Umbilical cord (tissue), 2 donors: ENCODE data around the gene DIRAS3. TPM values are rescaled to one million over a fixed set of nuclear protein-coding genes. Genes with fewer than 3 reads are reported as not detected.
"Not testable (repeated sequence)": the region's sequence is repeated elsewhere in the genome, so short reads cannot be mapped to it uniquely, and the experiment has no call there.

Experiments
- DNase-seq: peaks from one replicate; pipeline ENCODE4 v3.0.0-alpha.2; 2015; ENCODE audit warnings: low spot score
- total RNA-seq: library from RNA; depleted of rRNA; stranded (reverse); fragments of >200 nt; gene quantifications from one replicate; pipeline ENCODE4 v1.2.3, GENCODE V29; 2014; ENCODE audit warnings: low replicate concordance; ENCODE audit not compliant: insufficient read depth

DIRAS3 gene
- total RNA-seq = 2.9 TPM

DNA sequence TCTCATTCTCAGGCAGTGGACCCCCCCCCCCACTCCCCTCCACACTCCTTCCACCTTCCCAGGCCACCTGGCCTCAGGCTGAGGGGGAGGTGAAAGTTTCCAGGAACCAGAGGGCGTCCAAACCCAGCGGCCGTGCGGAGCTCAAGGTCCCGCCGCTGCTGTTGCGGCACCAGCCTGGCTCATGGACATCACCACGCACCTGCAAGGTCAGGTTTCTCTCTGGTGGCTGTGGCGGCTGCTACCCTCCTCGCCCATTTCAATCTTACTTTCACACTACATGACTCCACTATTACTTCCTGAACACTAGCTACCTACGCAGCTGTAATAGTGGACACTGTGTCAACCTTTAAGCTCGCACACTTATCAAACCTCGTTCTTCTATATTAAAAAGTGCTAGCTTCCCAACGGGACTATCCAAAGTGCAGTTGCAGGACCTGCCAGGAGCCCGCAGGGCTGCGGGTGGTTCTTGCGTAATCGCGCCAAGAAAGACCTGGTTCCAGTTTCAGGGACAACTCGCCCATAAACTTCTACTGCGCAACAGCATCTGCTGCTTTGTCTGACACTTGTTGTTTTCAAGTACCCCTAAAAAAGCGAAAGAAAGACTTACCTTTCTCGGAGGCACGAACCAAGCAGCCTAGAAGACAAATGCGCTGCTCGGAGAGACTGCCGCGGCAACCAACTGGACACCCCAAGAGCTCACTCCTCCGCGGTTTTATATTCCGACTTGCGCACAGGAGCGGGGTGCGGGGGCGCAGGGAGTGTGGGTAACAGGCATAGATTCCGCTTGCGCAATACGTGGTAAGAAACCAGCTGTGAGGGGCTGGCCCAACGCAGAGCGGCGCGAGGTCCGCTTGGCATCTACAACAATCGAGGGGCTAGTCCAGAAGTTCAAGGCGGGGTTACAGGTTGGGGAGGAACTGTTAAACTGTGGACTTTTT is at the start of gene DIRAS3:
TSS of gene DIRAS3 (minus strand) at position 687 of the 938 bp plus-strand sequence. CDS start 3,330 bp downstream, outside the sequence.
- DNase-seq = peak; percentile 2

GRCh38 chr1:68093737-68094136 is 43.3 kb upstream of the DIRAS3 start:
- DNase-seq = no peak

DNA sequence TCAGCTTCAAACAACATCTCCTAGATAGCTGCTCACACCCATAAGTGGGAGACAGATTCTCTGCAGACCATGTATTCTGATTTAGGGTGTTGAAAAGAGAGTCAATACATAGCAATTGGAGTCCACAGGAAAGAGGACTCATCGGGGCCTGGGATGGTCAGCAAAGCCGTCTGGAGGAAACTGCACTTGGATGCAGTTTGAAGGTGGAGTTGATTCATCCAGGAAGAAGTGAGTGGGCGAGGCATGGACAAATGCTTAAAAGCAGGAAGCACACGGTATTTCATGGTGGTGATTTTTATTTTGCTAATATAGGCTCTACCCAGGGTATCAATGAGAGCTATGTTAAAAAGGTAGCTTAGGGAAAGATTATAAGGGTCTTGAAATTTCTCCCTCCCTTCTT is 36.8 kb upstream of the DIRAS3 start:
- no peak for DNase-seq

DNA sequence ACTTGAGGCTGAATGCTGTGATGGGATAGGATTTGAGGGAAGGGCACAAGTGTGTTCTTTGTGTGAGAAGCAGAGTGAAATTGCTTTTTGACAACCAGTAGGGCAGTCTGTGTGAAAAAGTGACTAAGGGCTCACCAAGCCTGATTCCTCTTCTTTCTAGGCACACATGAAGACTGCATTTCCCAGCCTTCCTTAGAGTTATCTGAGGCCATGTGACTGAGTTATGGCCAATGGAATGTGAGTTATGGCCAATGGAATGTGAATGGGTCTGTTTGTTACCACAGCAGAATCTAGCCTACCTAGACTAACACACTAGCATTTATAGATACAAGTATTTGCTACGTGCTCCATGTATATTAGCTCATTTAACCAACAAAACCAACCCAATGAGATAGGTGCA is 35.3 kb upstream of the DIRAS3 start:
- no peak for DNase-seq

DNA sequence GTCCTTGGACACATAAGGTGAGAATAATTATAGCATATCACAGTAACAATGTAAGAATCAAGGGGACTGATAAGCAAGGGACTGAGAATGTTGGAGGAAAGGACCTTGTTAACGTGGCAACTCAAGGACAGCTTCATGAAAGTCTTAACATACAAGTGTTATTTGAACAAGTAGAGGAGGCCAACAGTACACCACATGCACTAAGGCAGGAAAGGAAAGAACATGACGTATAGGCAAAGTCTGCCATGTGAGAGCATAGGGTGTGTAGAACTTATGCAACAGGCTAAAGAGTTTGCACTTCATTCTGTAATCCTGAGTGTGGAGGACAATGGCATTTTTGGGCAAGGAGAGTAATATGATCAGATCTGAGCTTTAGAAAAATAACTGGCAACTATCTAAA is 33.3 kb upstream of the DIRAS3 start:
- DNase-seq = no peak

- DNase-seq = no peak
Observed at GRCh38 chr1:68081775-68082283, 31.4 kb upstream of the DIRAS3 start.

DNA sequence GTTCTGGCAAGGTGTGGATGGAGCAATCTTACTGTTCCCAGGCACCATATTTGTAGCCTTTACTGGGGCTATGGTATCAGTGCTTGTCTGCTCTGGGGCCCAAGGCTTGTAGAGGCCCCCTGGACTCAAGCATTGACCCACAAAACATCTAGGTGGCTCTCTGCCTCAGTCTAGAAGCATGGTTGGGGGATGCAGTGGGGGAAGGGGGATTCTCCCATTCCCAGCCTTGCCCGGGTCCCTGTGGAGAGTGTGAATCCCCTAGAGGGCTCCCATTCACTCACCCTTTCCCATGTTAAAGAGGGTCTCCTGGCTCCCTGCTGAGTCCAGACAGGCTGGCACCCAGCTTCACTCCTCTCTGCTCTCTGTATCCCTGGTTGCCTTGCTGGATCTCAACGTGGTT is 28.2 kb upstream of the DIRAS3 start:
- no peak for DNase-seq

- DNase-seq = no peak
Observed at GRCh38 chr1:68074472-68074871, 24.0 kb upstream of the DIRAS3 start.

DNA sequence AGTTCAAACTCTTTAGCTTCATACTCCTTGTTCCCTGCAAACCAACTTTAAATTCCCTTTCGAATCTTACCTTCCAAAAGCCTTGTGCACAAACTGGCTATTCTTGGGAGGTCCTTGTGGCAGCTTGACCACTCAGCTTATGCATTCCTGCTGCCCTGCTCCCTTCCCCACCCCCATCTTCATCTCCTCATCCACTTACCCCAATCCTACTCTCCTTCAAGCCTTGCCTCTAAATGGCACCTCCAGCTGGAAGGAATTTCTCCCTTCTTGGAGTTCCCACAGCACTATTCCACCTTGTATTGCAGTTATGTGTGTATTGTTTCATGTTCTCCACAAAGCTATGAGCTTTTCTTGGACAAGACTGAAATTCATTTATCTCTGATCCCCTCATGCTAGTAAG is 15.3 kb upstream of the DIRAS3 start:
- DNase-seq = no peak

DNA sequence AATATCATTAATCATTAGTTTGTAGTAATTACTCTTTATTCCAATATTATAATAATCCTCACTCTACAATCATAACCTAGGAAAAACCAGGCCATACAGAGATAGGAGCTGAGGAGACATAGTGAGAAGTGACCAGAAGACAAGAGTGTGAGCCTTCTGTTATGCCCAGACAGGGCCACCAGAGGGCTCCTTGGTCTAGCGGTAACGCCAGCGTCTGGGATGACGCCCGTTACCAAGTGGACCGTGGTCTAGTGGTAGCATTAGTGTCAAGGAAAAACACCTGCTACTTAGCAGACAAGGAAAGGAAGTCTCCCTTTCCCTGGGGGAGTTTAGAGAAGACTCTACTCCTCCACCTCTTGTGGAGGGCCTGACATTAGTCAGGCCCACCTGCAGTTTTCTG is 7.6 kb upstream of the DIRAS3 start:
- not testable (repeated sequence) for DNase-seq

GRCh38 chr1:68057564-68057963 is 7.1 kb upstream of the DIRAS3 start:
- no peak for DNase-seq

DNA sequence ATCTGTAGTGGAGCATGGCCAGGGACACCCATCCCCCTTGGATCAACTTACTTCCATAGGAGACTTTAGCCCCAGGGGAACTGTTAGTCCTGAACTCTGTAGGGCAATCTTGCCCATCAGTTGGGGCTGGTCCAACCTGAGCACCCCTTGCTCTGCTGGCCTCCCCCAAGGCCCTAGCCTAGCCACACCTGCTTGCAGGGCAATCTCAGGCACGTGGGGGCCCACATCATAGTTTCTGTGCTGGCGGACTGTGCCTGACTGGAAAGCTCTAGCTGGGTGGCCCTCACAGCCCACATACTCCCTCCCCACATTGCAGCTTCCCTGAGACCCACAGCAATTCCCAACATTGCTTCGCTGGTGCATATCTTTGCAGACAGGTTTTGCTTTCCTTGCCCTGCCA is 6.6 kb upstream of the DIRAS3 start:
- no peak for DNase-seq

GRCh38 chr1:68051475-68051874 is 1.0 kb upstream of the DIRAS3 start:
- peak; percentile 71 for DNase-seq

DNA sequence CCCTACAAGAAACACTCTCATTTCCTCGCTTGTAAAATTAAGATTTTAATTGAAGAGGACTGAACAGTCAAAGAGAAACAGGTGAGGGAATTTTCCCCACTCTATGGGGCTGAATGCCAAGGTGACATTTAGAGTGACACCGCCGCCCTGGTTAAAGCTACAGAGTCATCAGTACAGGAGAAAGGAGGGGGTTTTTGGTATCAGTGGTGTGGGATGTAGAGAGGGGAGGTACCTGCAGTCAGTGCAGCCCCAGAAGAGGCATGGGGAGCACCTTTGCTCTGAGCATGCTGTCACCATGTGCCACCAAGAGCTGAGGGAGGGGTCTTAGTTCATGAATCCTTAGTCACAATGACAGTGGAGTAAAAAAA is 2.8 kb downstream of the DIRAS3 start:
- no peak for DNase-seq

DNA sequence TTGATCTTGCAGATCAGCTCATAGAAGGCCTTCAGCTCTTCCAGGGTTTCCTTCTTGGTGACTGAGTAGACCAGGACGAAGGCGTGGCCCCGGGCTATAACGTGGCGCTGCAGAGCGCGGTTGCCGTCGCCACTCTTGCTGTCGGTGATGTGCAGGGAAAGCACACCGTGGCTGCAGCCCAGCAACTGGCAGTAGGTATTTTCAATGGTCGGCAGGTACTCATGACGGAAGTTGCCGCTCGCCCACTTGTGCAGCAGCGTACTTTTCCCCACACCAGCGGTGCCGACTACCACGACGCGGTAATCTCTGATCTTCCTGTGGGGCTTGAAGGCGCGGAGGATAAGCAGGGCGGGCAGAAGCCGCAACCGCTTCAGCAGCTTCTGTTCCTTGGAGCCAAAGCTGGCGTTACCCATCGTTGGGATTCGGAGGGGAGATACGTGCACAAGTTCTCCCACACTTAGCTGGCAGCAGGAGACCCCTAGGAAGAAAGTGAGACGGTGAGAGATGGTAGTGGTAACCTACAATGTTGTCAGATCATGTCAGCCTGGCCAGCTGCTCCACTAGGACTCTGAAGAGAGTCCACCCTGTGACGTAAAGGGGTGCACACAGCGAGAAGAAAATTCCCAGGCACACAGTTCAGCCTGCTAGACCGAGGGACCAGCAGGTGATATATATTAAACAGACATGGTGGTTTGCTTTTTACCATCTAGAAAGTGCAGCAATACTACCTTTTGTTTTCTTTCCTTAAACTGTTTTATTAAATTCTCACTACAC is 3.4 kb downstream of the DIRAS3 start:
- no peak for DNase-seq

GRCh38 chr1:68046423-68046822 is 4.0 kb downstream of the DIRAS3 start:
- no peak for DNase-seq

- no peak for DNase-seq
Observed at GRCh38 chr1:68045511-68046180, 4.8 kb downstream of the DIRAS3 start.

DNA sequence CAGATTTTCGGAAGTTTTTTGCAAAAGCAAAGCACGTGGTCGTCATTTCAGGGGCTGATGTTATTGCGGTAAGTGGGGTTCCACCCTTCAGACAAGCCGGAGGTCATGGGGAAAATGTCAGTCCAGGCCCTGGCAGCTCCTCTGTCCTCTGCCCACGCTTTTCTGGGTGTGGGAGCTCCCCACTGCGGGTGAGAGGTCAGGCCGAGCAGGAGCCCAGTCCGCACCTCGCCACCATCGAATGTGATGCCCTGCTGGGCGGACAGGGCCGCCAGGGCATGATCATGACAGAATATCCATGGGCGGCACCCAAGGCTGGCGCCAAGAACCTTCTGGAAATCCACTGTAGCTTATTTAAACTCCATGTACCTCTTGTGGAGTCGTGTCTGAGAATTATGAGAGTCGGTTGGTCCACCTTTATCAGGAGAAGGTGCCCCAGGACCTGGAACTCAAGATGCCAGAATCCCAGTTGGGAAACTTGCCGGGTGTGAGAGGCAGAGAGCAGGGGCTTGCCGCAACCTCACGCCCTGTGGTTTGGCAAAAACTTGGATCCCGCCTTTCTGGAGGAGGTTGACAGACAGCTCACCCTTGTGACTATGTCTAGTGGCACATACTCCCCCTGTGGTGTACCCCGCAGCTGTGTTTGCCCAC is 6.9 kb downstream of the DIRAS3 start:
- DNase-seq = no peak

DNA sequence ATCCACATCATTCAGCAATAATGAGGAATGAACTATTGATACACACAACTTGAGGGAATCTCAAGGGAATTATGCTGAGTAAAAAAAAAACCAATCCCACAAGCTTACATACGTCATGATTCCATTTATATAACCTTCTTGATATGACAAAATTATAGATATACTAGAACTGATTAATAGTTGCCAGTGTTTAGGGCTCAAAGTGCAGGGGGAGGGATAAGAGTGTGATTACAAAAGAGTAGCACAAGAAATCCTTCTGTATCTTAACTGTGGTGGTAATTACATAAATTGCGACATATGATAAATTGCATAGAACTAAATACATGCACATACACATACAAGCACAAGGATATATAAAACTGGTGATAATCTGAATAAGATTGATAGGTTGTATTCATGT is 13.5 kb downstream of the DIRAS3 start:
- no peak for DNase-seq

- DNase-seq = no peak
Observed at GRCh38 chr1:68029444-68029843, 21.0 kb downstream of the DIRAS3 start.

DNA sequence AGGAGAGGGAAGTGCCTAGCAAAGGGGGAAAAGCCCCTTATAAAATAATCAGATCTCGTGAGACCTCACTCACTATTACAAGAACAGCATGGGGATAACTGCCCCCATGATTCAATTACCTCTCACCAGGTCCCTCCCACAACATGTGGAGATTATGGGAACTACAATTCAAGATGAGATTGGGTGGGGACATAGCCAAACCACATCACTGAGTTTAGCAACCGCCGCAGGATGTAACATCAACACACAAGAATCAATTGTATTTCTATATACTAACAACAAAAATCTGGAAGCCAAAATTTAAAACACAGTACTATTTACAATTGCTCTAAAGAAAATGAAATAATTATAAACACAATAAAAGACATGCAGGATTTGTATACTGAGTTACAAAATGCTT is 21.9 kb downstream of the DIRAS3 start:
- no peak for DNase-seq
